ENCODE results near the gene THRAP3. TPM values are rescaled to one million over a fixed set of nuclear protein-coding genes. Genes with fewer than 3 reads are reported as not detected.
A peak's percentile ranks its signal among the peaks of the same experiment; 100 is the strongest.

THRAP3 gene
- total and polyA plus RNA-seq, 9 of the 15 experiments (the other 6 are each of a cell fraction or from before 2014, with no cell fraction given), result 66.2 to 135 (median 113) TPM

DNA sequence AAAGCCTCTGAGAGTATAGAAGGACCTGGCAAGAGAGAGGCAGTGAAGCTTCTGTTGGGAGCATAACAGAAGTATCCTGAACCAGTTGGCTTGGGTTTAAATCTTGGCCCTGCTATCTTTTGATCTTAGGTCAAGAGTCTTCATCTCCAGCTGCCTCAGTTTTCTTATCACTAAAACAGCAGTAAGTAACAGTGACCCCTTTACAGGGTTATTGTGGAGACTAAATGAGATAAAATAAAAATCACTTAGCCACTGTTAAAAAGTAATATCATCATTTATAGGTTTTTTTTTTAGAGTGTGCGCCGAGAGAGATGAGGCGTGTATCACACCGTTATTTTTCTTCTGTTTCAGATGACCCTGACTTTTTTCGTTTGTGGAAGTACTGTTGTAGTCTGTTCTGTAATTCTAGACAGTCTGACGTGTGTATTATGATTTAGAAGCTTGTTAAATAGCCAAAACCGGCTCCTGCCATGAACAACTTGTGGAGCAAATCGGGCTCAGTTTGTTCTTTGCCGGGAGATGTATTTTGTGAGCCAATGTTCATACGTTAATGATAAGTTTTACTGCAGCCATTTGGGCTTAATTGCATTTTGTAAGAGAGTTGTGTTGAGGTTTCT, 1.1 kb downstream of the THRAP3 start (continued):
- TF ChIP-seq, protein P1, sequence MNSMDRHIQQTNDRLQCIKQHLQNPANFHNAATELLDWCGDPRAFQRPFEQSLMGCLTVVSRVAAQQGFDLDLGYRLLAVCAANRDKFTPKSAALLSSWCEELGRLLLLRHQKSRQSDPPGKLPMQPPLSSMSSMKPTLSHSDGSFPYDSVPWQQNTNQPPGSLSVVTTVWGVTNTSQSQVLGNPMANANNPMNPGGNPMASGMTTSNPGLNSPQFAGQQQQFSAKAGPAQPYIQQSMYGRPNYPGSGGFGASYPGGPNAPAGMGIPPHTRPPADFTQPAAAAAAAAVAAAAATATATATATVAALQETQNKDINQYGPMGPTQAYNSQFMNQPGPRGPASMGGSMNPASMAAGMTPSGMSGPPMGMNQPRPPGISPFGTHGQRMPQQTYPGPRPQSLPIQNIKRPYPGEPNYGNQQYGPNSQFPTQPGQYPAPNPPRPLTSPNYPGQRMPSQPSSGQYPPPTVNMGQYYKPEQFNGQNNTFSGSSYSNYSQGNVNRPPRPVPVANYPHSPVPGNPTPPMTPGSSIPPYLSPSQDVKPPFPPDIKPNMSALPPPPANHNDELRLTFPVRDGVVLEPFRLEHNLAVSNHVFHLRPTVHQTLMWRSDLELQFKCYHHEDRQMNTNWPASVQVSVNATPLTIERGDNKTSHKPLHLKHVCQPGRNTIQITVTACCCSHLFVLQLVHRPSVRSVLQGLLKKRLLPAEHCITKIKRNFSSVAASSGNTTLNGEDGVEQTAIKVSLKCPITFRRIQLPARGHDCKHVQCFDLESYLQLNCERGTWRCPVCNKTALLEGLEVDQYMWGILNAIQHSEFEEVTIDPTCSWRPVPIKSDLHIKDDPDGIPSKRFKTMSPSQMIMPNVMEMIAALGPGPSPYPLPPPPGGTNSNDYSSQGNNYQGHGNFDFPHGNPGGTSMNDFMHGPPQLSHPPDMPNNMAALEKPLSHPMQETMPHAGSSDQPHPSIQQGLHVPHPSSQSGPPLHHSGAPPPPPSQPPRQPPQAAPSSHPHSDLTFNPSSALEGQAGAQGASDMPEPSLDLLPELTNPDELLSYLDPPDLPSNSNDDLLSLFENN (IDR thresholded peaks at IDR 0.05; ENCODE audit: low read depth in 2 of 2, low read length in 2 of 2), result no peak
- TF ChIP-seq ZBED1 (IDR thresholded peaks at IDR 0.05) (no peak), CBFA2T2 (conservative IDR thresholded peaks at IDR 0.05) (peak; percentile 34; the same call in 1 of the 2 replicates), SIRT6 (IDR thresholded peaks at IDR 0.05; ENCODE audit: low read depth, low read length) (no peak), KDM2B (CRISPR knock-in tag; IDR thresholded peaks at IDR 0.05) (no peak), SETDB1 (IDR thresholded peaks at IDR 0.05; ENCODE audit: low read length) (no peak), PURB (CRISPR knock-in tag; IDR thresholded peaks at IDR 0.05; ENCODE audit: low read depth) (no peak), HNRNPH1 (optimal IDR thresholded peaks at IDR 0.05; ENCODE audit: low read depth, low read length) (no peak), XRCC5 (IDR thresholded peaks at IDR 0.05; ENCODE audit: low read depth, low read length) (no peak), CHD1 (IDR thresholded peaks at IDR 0.05; ENCODE audit: low read length) (peak; percentile 61), EWSR1 (IDR thresholded peaks at IDR 0.05; ENCODE audit: borderline replicate concordance, low read depth, partially characterized antibody) (no peak), GABPB2 (CRISPR knock-in tag; conservative IDR thresholded peaks at IDR 0.05) (no peak), ZBTB7A (IDR thresholded peaks at IDR 0.05; ENCODE audit: borderline replicate concordance, control insufficient read depth, low read depth, low read length) (no peak)
- TF ChIP-seq, protein P2, sequence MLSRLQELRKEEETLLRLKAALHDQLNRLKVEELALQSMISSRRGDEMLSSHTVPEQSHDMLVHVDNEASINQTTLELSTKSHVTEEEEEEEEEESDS (CRISPR knock-in tag; IDR thresholded peaks at IDR 0.05), result no peak
- TF ChIP-seq, protein P3, sequence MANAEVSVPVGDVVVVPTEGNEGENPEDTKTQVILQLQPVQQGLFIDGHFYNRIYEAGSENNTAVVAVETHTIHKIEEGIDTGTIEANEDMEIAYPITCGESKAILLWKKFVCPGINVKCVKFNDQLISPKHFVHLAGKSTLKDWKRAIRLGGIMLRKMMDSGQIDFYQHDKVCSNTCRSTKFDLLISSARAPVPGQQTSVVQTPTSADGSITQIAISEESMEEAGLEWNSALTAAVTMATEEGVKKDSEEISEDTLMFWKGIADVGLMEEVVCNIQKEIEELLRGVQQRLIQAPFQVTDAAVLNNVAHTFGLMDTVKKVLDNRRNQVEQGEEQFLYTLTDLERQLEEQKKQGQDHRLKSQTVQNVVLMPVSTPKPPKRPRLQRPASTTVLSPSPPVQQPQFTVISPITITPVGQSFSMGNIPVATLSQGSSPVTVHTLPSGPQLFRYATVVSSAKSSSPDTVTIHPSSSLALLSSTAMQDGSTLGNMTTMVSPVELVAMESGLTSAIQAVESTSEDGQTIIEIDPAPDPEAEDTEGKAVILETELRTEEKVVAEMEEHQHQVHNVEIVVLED (CRISPR knock-in tag; IDR thresholded peaks at IDR 0.05), result no peak
- TF ChIP-seq, protein P4, sequence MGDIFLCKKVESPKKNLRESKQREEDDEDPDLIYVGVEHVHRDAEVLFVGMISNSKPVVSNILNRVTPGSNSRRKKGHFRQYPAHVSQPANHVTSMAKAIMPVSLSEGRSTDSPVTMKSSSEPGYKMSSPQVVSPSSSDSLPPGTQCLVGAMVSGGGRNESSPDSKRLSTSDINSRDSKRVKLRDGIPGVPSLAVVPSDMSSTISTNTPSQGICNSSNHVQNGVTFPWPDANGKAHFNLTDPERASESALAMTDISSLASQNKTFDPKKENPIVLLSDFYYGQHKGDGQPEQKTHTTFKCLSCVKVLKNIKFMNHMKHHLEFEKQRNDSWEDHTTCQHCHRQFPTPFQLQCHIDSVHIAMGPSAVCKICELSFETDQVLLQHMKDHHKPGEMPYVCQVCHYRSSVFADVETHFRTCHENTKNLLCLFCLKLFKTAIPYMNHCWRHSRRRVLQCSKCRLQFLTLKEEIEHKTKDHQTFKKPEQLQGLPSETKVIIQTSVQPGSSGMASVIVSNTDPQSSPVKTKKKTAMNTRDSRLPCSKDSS (IDR thresholded peaks at IDR 0.05; ENCODE audit: low read depth, partially characterized antibody), result no peak
- TF ChIP-seq, protein P5, sequence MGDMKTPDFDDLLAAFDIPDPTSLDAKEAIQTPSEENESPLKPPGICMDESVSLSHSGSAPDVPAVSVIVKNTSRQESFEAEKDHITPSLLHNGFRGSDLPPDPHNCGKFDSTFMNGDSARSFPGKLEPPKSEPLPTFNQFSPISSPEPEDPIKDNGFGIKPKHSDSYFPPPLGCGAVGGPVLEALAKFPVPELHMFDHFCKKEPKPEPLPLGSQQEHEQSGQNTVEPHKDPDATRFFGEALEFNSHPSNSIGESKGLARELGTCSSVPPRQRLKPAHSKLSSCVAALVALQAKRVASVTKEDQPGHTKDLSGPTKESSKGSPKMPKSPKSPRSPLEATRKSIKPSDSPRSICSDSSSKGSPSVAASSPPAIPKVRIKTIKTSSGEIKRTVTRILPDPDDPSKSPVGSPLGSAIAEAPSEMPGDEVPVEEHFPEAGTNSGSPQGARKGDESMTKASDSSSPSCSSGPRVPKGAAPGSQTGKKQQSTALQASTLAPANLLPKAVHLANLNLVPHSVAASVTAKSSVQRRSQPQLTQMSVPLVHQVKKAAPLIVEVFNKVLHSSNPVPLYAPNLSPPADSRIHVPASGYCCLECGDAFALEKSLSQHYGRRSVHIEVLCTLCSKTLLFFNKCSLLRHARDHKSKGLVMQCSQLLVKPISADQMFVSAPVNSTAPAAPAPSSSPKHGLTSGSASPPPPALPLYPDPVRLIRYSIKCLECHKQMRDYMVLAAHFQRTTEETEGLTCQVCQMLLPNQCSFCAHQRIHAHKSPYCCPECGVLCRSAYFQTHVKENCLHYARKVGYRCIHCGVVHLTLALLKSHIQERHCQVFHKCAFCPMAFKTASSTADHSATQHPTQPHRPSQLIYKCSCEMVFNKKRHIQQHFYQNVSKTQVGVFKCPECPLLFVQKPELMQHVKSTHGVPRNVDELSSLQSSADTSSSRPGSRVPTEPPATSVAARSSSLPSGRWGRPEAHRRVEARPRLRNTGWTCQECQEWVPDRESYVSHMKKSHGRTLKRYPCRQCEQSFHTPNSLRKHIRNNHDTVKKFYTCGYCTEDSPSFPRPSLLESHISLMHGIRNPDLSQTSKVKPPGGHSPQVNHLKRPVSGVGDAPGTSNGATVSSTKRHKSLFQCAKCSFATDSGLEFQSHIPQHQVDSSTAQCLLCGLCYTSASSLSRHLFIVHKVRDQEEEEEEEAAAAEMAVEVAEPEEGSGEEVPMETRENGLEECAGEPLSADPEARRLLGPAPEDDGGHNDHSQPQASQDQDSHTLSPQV (IDR thresholded peaks at IDR 0.05), result no peak

Measured in K562 (cell line).